ENCODE data around the gene GSTCD. TPM values are rescaled to one million over a fixed set of nuclear protein-coding genes. Genes with fewer than 3 reads are reported as not detected.

GSTCD gene
- total RNA-seq, 4 donors from 2014 or later = 8.2 to 19.6 (median 11.4) TPM

- 47% methylated on average over 2 of the region's 2 CpGs for WGBS
- Histone ChIP-seq H3K36me3 (peaks cover 3% of the 10 kb centered on the region), H3K9me3 (peaks cover 7% of the 10 kb centered on the region), H3K4me3 (no peak overlapping the region), H3K4me1 (no peaks in the 10 kb centered on the region), H3K27me3 (no peaks in the 10 kb centered on the region), H3K27ac (no peak overlapping the region)
- no peak for TF ChIP-seq EP300 (IDR thresholded peaks at IDR 0.05)
- no peak for TF ChIP-seq POLR2AphosphoS5 (IDR thresholded peaks at IDR 0.05)
- TF ChIP-seq CTCF (IDR thresholded peaks at IDR 0.05) = no peak
- TF ChIP-seq POLR2A (IDR thresholded peaks at IDR 0.05) = no peak
- DNase-seq (ENCODE audit: low spot score in 2 of 2) = no peak
Measured at GRCh38 chr4:105741548-105741947, 33.0 kb downstream of the GSTCD start.

- TF ChIP-seq CTCF (IDR thresholded peaks at IDR 0.05) (no peak), EP300 (IDR thresholded peaks at IDR 0.05) (no peak), POLR2A (IDR thresholded peaks at IDR 0.05) (no peak)
Measured at GRCh38 chr4:105748222-105748621, 39.6 kb downstream of the GSTCD start.

GRCh38 chr4:105751718-105752299 is 43.2 kb downstream of the GSTCD start:
- H3K27me3 ChIP-seq = no peaks in the 10 kb centered on the region
- H3K9me3 ChIP-seq = no peaks in the 10 kb centered on the region
- no peaks in the 10 kb centered on the region for H3K36me3 ChIP-seq
- DNase-seq (ENCODE audit: low spot score in 2 of 2) = no peak
- H3K27ac ChIP-seq = no peak overlapping the region
- 45% methylated on average over 2 of the region's 2 CpGs for WGBS
- no peak for TF ChIP-seq POLR2A (IDR thresholded peaks at IDR 0.05)
- no peak for TF ChIP-seq EP300 (IDR thresholded peaks at IDR 0.05)
- TF ChIP-seq POLR2AphosphoS5 (IDR thresholded peaks at IDR 0.05) = no peak
- TF ChIP-seq CTCF (IDR thresholded peaks at IDR 0.05) = no peak
- no peak overlapping the region for H3K4me3 ChIP-seq
- no peaks in the 10 kb centered on the region for H3K4me1 ChIP-seq

More at GRCh38 chr4:105748222-105748621, 39.6 kb downstream of the GSTCD start:
- H3K4me1 ChIP-seq = no peaks in the 10 kb centered on the region
- no peak overlapping the region for H3K27ac ChIP-seq
- H3K27me3 ChIP-seq = no peaks in the 10 kb centered on the region
- 97% methylated on average over 3 of the region's 3 CpGs for WGBS
- DNase-seq (ENCODE audit: low spot score in 2 of 2) = no peak
- no peaks in the 10 kb centered on the region for H3K9me3 ChIP-seq
- no peak overlapping the region for H3K4me3 ChIP-seq
- no peaks in the 10 kb centered on the region for H3K36me3 ChIP-seq

- H3K4me1 ChIP-seq = no peaks in the 10 kb centered on the region
- no peaks in the 10 kb centered on the region for H3K36me3 ChIP-seq
- TF ChIP-seq POLR2AphosphoS5 (IDR thresholded peaks at IDR 0.05) (no peak), CTCF (IDR thresholded peaks at IDR 0.05) (no peak), EP300 (IDR thresholded peaks at IDR 0.05) (no peak), POLR2A (IDR thresholded peaks at IDR 0.05) (no peak)
- H3K27ac ChIP-seq = no peak overlapping the region
- no peak for DNase-seq (ENCODE audit: low spot score in 2 of 2)
- H3K27me3 ChIP-seq = no peaks in the 10 kb centered on the region
- no peak overlapping the region for H3K4me3 ChIP-seq
- no peaks in the 10 kb centered on the region for H3K9me3 ChIP-seq
- WGBS = 90% methylated on average over 1 of the region's 1 CpG
Measured at GRCh38 chr4:105753361-105753760, 44.8 kb downstream of the GSTCD start.

- Histone ChIP-seq H3K36me3 (no peaks in the 10 kb centered on the region), H3K27me3 (no peaks in the 10 kb centered on the region), H3K4me3 (no peak overlapping the region), H3K27ac (no peak overlapping the region), H3K4me1 (no peaks in the 10 kb centered on the region), H3K9me3 (no peaks in the 10 kb centered on the region)
- TF ChIP-seq POLR2AphosphoS5 (IDR thresholded peaks at IDR 0.05) (no peak), EP300 (IDR thresholded peaks at IDR 0.05) (no peak), POLR2A (IDR thresholded peaks at IDR 0.05) (no peak), CTCF (IDR thresholded peaks at IDR 0.05) (no peak)
- no peak for DNase-seq (ENCODE audit: low spot score in 2 of 2)
Measured at GRCh38 chr4:105755375-105755774, 46.8 kb downstream of the GSTCD start.
